Nephron (organoid): Measurements from ENCODE around the gene TMEM121.

Experiments
- H3K27ac Mint-ChIP-seq, 3 experiments: 2 replicates each; pipeline ENCODE4 v1.8.0; 2020; ENCODE audit warnings: mixed read lengths in 3 of 3, mild to moderate bottlenecking in 2 of 3, moderate library complexity in 1 of 3
- H3K27me3 Mint-ChIP-seq: 2 replicates; pipeline ENCODE4 v1.8.0; 2021; ENCODE audit warnings: low read depth, mild to moderate bottlenecking, moderate library complexity, mixed read lengths
- H3K36me3 Mint-ChIP-seq: 2 replicates; pipeline ENCODE4 v1.8.0; 2020; ENCODE audit warnings: low read depth, mixed read lengths
- H3K4me1 Mint-ChIP-seq: 2 replicates; pipeline ENCODE4 v1.8.0; 2020; ENCODE audit warnings: mixed read lengths
- H3K4me3 Mint-ChIP-seq, 3 experiments: 2 replicates each; pipeline ENCODE4 v1.8.0; 2020; ENCODE audit warnings: mild to moderate bottlenecking in 3 of 3, mixed read lengths in 3 of 3, moderate library complexity in 2 of 3
- H3K9me3 Mint-ChIP-seq: 2 replicates; pipeline ENCODE4 v1.8.0; 2020; ENCODE audit warnings: mixed read lengths
- CTCF ChIP-seq, 3 experiments: fragments of 200-600 bp; sonication (generic); IDR thresholded peaks; one replicate each; pipeline ENCODE4 v1.5.0; 2021; ENCODE audit warnings: antibody characterized with exemption in 3 of 3; ENCODE audit not compliant: unreplicated experiment in 3 of 3

TMEM121 gene

GRCh38 chr14:105490267-105490571 lies 36.2 kb upstream of the TMEM121 start:
- H3K9me3 Mint-ChIP-seq = no peaks in the 10 kb centered on the region
- H3K4me1 Mint-ChIP-seq = peaks cover 6% of the 10 kb centered on the region
- no peaks in the 10 kb centered on the region for H3K36me3 Mint-ChIP-seq
- peaks cover 32% of the 10 kb centered on the region for H3K27me3 Mint-ChIP-seq
- H3K27ac Mint-ChIP-seq = no peak overlapping the region
- no peak for TF ChIP-seq CTCF (IDR thresholded peaks at IDR 0.05; ENCODE audit: unreplicated experiment in 3 of 3)
- H3K4me3 Mint-ChIP-seq = peak overlapping the region in 2 of 3 experiments; percentile 82 to 83

- Mint-ChIP-seq H3K4me3 (peak within 1 kb of the TSS; percentile 86 to 93 (median 87)), H3K27me3 (peaks cover 27% of the 10 kb centered on the region), H3K27ac (peak within 1 kb of the TSS; percentile 2 to 74 (median 59)), H3K4me1 (peaks cover 6% of the 10 kb centered on the region), H3K9me3 (no peaks in the 10 kb centered on the region), H3K36me3 (no peaks in the 10 kb centered on the region)
- TF ChIP-seq CTCF (IDR thresholded peaks at IDR 0.05; ENCODE audit: unreplicated experiment in 3 of 3) = peak; percentile 76 to 90 (median 83)
Observed at GRCh38 chr14:105490572-105491365, 35.6 kb upstream of the TMEM121 start, which contains the start of gene TEDC1. Gene TEDC1 (plus strand): TSS chr14:105491246. CDS start chr14:105491376, 130 bp downstream.

GRCh38 chr14:105491366-105491973 lies 34.9 kb upstream of the TMEM121 start:
- H3K36me3 Mint-ChIP-seq = no peaks in the 10 kb centered on the region
- H3K4me1 Mint-ChIP-seq = peaks cover 6% of the 10 kb centered on the region
- H3K27me3 Mint-ChIP-seq = peaks cover 22% of the 10 kb centered on the region
- no peak for TF ChIP-seq CTCF (IDR thresholded peaks at IDR 0.05; ENCODE audit: unreplicated experiment in 3 of 3)
- H3K4me3 Mint-ChIP-seq = peak overlapping the region; percentile 86 to 93 (median 87)
- H3K9me3 Mint-ChIP-seq = no peaks in the 10 kb centered on the region
- peak overlapping the region in 1 of 3 experiments; percentile 74 for H3K27ac Mint-ChIP-seq

GRCh38 chr14:105492031-105492970 lies 34.1 kb upstream of the TMEM121 start:
- TF ChIP-seq CTCF (IDR thresholded peaks at IDR 0.05; ENCODE audit: unreplicated experiment in 3 of 3) = no peak
- Mint-ChIP-seq H3K4me1 (peaks cover 6% of the 10 kb centered on the region), H3K4me3 (peak overlapping the region; percentile 86 to 93 (median 87)), H3K27me3 (peaks cover 18% of the 10 kb centered on the region), H3K27ac (peak overlapping the region in 1 of 3 experiments; percentile 74), H3K36me3 (no peaks in the 10 kb centered on the region), H3K9me3 (no peaks in the 10 kb centered on the region)

- TF ChIP-seq CTCF (IDR thresholded peaks at IDR 0.05; ENCODE audit: unreplicated experiment in 3 of 3) = no peak
- peak overlapping the region; percentile 53 to 73 (median 60) for H3K4me3 Mint-ChIP-seq
- peaks cover 6% of the 10 kb centered on the region for H3K4me1 Mint-ChIP-seq
- no peaks in the 10 kb centered on the region for H3K9me3 Mint-ChIP-seq
- peaks cover 12% of the 10 kb centered on the region for H3K27me3 Mint-ChIP-seq
- H3K27ac Mint-ChIP-seq = no peak overlapping the region
- no peaks in the 10 kb centered on the region for H3K36me3 Mint-ChIP-seq
Observed at GRCh38 chr14:105492971-105493871, 33.2 kb upstream of the TMEM121 start.
